ENCODE measurements around the gene RUNX3.

RUNX3 gene

GRCh38 chr1:24911651-24912155, 18.4 kb downstream of the RUNX3 start:
- no peak for DNase-seq

GRCh38 chr1:24910751-24911650, 19.1 kb downstream of the RUNX3 start:
- peak; percentile 65 for DNase-seq

GRCh38 chr1:24910210-24910609, 19.9 kb downstream of the RUNX3 start:
- DNase-seq: no peak

- DNase-seq: no peak
Observed at GRCh38 chr1:24909388-24909898, 20.6 kb downstream of the RUNX3 start.

- DNase-seq: no peak
Observed at GRCh38 chr1:24908591-24909259, 21.4 kb downstream of the RUNX3 start.

- peak; percentile 0 for DNase-seq
Observed at GRCh38 chr1:24907587-24908294, 22.3 kb downstream of the RUNX3 start.

- DNase-seq: peak; percentile 2
Observed at GRCh38 chr1:24906760-24907490, 23.2 kb downstream of the RUNX3 start.

GRCh38 chr1:24905979-24906720, 23.9 kb downstream of the RUNX3 start:
- peak; percentile 2 for DNase-seq

GRCh38 chr1:24905355-24905978, 24.6 kb downstream of the RUNX3 start:
- DNase-seq: peak; percentile 3

- DNase-seq: peak; percentile 2
Observed at GRCh38 chr1:24904731-24905354, 25.2 kb downstream of the RUNX3 start.

- DNase-seq: peak; percentile 3
Observed at GRCh38 chr1:24903955-24904730, 25.9 kb downstream of the RUNX3 start.

- peak; percentile 3 for DNase-seq
Observed at GRCh38 chr1:24903560-24903954, 26.5 kb downstream of the RUNX3 start.

GRCh38 chr1:24903011-24903461, 27.0 kb downstream of the RUNX3 start:
- DNase-seq: peak; percentile 6

- DNase-seq: peak; percentile 2
Observed at GRCh38 chr1:24902471-24902891, 27.6 kb downstream of the RUNX3 start.

GRCh38 chr1:24901791-24902470, 28.1 kb downstream of the RUNX3 start:
- DNase-seq: peak; percentile 4

- DNase-seq: peak; percentile 20
Observed at GRCh38 chr1:24900985-24901781, 28.9 kb downstream of the RUNX3 start.

- DNase-seq: peak; percentile 13
Observed at GRCh38 chr1:24900486-24900849, 29.6 kb downstream of the RUNX3 start.
